Thoracic aorta (tissue), 2 donors: ENCODE measurements around the gene TRPC4AP. TPM values are rescaled to one million over a fixed set of nuclear protein-coding genes. Genes with fewer than 3 reads are reported as not detected.

Experiments used
- ATAC-seq: fragments of 150-250 bp; one replicate; pipeline ENCODE4 v1.8.0; 2017; ENCODE audit warnings: low read depth; ENCODE audit not compliant: insufficient number of reproducible peaks, low FRiP score
- DNase-seq: peaks from one replicate; pipeline ENCODE4 v3.0.0-alpha.2; 2020; ENCODE audit warnings: low spot score
- H3K27ac ChIP-seq, 2 donors: fragments of 200-600 bp; sonication (generic); 1 replicate in 1 of 2; 2 replicates in 1 of 2; pipeline ENCODE4 v1.5.1; 2016; ENCODE audit warnings: mild to moderate bottlenecking in 2 of 2, moderate library complexity in 2 of 2
- H3K27me3 ChIP-seq: fragments of 200-600 bp; sonication (generic); replicated peaks from 2 replicates; pipeline ENCODE4 v1.6.0; 2016; ENCODE audit warnings: mild to moderate bottlenecking; ENCODE audit not compliant: insufficient read depth
- H3K36me3 ChIP-seq: fragments of 200-600 bp; sonication (generic); one replicate; pipeline ENCODE4 v1.5.1; 2016
- H3K4me1 ChIP-seq, 2 donors: fragments of 200-600 bp; sonication (generic); 1 replicate in 1 of 2; 2 replicates in 1 of 2; pipeline versions ENCODE4 v1.5.1 to v1.6.0; 2016; ENCODE audit warnings: low read depth in 2 of 2, mild to moderate bottlenecking in 1 of 2; ENCODE audit not compliant: control insufficient read depth in 1 of 2
- H3K4me3 ChIP-seq: fragments of 200-600 bp; sonication (generic); 2 replicates; pipeline ENCODE4 v1.5.1; 2016; ENCODE audit warnings: mild to moderate bottlenecking
- H3K9me3 ChIP-seq: fragments of 200-600 bp; sonication (generic); 2 replicates; pipeline ENCODE4 v1.5.1; 2016
- CTCF ChIP-seq: fragments of 200-600 bp; sonication (generic); IDR thresholded peaks from one replicate; pipeline ENCODE4 v1.5.1; 2019; ENCODE audit warnings: antibody characterized with exemption
- total RNA-seq, 2 donors: library from RNA; depleted of rRNA; stranded (reverse); fragments of >200 nt; gene quantifications; one replicate each; pipeline versions ENCODE4 v1.1.0 to v1.2.3, GENCODE V29; 2016

TRPC4AP gene
- total RNA-seq, 2 donors from 2014 or later, result 65.8 to 73.6 TPM

GRCh38 chr20:35034145-35034544 is 58.5 kb downstream of the TRPC4AP start:
- peaks cover 36% of the 10 kb centered on the region for H3K36me3 ChIP-seq
- H3K27me3 ChIP-seq, result no peaks in the 10 kb centered on the region
- no peak for DNase-seq
- TF ChIP-seq CTCF, result no peak
- H3K27ac ChIP-seq, result no peak overlapping the region
- no peaks in the 10 kb centered on the region for H3K4me1 ChIP-seq
- H3K9me3 ChIP-seq, result no peaks in the 10 kb centered on the region
- no peak overlapping the region for H3K4me3 ChIP-seq
- ATAC-seq, result no peak

- no peak for TF ChIP-seq CTCF
- no peak for ATAC-seq
- H3K36me3 ChIP-seq, result peaks cover 43% of the 10 kb centered on the region
Measured at GRCh38 chr20:35030136-35030535, 62.5 kb downstream of the TRPC4AP start.

GRCh38 chr20:35027301-35027700 is 65.3 kb downstream of the TRPC4AP start:
- H3K4me3 ChIP-seq, result no peak overlapping the region
- H3K27me3 ChIP-seq, result no peaks in the 10 kb centered on the region
- no peaks in the 10 kb centered on the region for H3K4me1 ChIP-seq
- DNase-seq (no peak), ATAC-seq (no peak)
- peaks cover 34% of the 10 kb centered on the region for H3K36me3 ChIP-seq
- no peaks in the 10 kb centered on the region for H3K9me3 ChIP-seq
- TF ChIP-seq CTCF, result no peak
- H3K27ac ChIP-seq, result no peak overlapping the region

More at GRCh38 chr20:35030136-35030535, 62.5 kb downstream of the TRPC4AP start:
- Histone ChIP-seq H3K9me3 (no peaks in the 10 kb centered on the region), H3K27me3 (no peaks in the 10 kb centered on the region), H3K4me3 (no peak overlapping the region), H3K4me1 (no peaks in the 10 kb centered on the region), H3K27ac (no peak overlapping the region)
- DNase-seq, result no peak

- Histone ChIP-seq H3K27me3 (no peaks in the 10 kb centered on the region), H3K9me3 (no peaks in the 10 kb centered on the region), H3K4me1 (no peaks in the 10 kb centered on the region), H3K4me3 (no peak overlapping the region), H3K27ac (no peak overlapping the region), H3K36me3 (peaks cover 36% of the 10 kb centered on the region)
- ATAC-seq (no peak), DNase-seq (no peak)
- TF ChIP-seq CTCF, result no peak
Measured at GRCh38 chr20:35025116-35025515, 67.5 kb downstream of the TRPC4AP start.

- ATAC-seq, result no peak
- Histone ChIP-seq H3K36me3 (peaks cover 31% of the 10 kb centered on the region), H3K27ac (no peak overlapping the region), H3K4me3 (no peak overlapping the region), H3K27me3 (no peaks in the 10 kb centered on the region), H3K4me1 (peaks cover 2 to 3% of the 10 kb centered on the region in 2 donors), H3K9me3 (no peaks in the 10 kb centered on the region)
- no peak for DNase-seq
- TF ChIP-seq CTCF, result no peak
Measured at GRCh38 chr20:35023624-35024023, 69.0 kb downstream of the TRPC4AP start.
